HTERT RPE-1 (cell line): ENCODE measurements around the gene GIPR.
"Not testable (repeated sequence)": the region's sequence is repeated elsewhere in the genome, so short reads cannot be mapped to it uniquely, and the experiment has no call there.

Source experiments
- in situ Hi-C: fragments of 300-500 bp; cut with MboI; formaldehyde crosslinking; loops from 4 replicates; pipeline ENCODE4 v1.14.3; 2020; ENCODE audit warnings: low sequenced_read_pairs

Gene GIPR

GRCh38 chr19:45728683-45729082 lies 60.7 kb downstream of the GIPR start:
- in situ Hi-C loops = not testable (repeated sequence)

DNA sequence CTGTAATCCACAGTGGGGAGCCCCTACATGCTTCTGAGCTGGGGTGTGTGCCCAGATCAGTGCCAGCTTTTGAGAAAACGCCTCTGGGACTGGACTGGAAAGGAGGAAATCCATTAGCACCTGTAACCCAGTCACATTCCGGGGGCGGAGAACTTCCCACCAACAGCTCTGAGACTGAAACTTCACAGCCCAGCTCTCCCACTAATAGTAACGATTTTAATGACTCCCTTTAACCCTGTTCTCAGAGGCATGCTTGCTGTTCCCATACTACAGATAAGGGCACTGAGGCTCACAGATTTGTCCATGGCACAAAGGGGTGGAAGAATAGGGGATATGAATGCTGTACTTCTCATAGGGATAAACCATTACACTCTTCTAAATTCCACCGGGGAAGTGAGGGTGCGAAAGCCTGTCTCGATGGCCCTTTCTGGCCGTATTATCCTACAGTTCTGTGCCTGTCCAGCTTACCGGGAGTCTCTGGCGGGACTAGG lies 61.8 kb downstream of the GIPR start:
- in situ Hi-C loops = no loop called here

DNA sequence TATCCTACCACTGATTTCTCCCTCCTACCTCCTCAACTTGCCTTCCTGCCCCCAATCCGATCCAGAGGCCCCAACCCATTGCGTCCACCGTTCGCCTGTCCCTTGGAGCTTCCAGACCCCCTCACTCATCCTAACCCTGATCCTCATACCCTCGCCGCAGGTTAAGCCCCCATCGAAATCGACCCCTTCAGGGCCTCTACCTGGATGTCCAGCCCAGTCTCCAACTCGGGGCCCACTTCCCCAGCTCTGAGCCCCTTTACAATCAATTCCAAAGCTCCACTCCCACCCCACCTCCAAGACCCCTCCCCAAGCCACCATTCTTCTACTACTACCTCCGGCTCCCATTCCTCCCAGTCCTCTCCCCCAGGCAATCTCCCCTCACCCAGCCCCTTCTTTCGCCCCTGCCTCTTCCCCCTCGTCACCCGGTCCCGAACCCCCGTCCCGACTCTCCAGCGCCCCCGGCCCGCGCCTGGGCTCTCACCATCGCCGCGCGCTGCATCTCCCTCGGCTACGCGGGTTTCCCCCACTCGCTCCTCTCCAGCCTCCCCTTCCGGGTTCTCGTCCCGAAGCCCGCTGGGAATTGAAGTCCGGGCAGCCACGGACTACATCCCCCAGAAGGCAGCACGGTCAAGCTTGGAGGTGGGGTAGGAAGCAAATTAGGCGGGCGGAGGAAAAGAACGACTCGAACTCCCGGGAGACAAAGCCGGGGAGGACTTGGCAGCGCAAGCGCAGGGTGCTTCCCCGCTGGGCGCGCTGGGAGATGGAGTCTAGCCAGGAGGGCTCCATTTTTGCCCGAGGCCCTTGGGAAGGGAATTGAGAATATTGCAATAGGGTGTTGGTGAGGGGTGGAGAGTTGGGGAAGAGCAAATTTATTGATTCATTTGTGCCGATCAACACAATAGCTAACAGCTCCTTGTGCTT lies 62.6 kb downstream of the GIPR start, which contains the start of gene FBXO46:
Gene FBXO46, minus strand, starts transcription at position 529 of the 921 bp plus-strand sequence. CDS start 17,401 bp downstream, outside the sequence.
- in situ Hi-C loops = no loop called here
